Measurements from ENCODE around the gene KRT86. TPM values are rescaled to one million over a fixed set of nuclear protein-coding genes. Genes with fewer than 3 reads are reported as not detected.

KRT86 gene
- total RNA-seq, 1 donor from 2014 or later = 1.1 TPM

DNA sequence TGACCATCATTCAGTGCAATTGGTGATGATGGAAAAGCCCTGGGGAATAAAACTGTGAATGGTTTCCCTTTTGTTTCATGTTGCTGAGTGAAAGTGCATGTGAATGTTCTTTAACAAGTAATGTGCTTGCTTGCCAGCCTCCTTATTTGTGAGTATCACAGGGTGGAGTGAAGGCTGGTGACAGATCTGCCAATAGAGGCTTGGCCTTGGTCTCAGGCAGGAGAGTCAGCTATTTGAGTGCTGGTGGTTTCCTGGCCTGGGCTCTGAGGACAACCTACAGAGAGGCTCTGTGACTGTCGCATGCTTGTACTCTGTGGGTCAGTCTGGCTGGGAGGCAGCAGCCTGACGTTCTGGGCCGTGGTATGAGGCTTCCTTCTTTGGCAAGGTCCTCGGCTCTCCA lies 72.1 kb downstream of the KRT86 start:
- Histone ChIP-seq H3K27ac (no peak overlapping the region), H3K4me3 (no peak overlapping the region), H3K4me1 (peaks cover 6% of the 10 kb centered on the region), H3K27me3 (no peaks in the 10 kb centered on the region), H3K9me3 (no peaks in the 10 kb centered on the region), H3K36me3 (no peaks in the 10 kb centered on the region)
- intact Hi-C loops (cut with DNase I) = no loop called here
- DNase-seq (no peak), ATAC-seq (peak; percentile 72)
- TF ChIP-seq, protein P1, sequence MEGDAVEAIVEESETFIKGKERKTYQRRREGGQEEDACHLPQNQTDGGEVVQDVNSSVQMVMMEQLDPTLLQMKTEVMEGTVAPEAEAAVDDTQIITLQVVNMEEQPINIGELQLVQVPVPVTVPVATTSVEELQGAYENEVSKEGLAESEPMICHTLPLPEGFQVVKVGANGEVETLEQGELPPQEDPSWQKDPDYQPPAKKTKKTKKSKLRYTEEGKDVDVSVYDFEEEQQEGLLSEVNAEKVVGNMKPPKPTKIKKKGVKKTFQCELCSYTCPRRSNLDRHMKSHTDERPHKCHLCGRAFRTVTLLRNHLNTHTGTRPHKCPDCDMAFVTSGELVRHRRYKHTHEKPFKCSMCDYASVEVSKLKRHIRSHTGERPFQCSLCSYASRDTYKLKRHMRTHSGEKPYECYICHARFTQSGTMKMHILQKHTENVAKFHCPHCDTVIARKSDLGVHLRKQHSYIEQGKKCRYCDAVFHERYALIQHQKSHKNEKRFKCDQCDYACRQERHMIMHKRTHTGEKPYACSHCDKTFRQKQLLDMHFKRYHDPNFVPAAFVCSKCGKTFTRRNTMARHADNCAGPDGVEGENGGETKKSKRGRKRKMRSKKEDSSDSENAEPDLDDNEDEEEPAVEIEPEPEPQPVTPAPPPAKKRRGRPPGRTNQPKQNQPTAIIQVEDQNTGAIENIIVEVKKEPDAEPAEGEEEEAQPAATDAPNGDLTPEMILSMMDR (IDR thresholded peaks at IDR 0.05) = no peak

DNA sequence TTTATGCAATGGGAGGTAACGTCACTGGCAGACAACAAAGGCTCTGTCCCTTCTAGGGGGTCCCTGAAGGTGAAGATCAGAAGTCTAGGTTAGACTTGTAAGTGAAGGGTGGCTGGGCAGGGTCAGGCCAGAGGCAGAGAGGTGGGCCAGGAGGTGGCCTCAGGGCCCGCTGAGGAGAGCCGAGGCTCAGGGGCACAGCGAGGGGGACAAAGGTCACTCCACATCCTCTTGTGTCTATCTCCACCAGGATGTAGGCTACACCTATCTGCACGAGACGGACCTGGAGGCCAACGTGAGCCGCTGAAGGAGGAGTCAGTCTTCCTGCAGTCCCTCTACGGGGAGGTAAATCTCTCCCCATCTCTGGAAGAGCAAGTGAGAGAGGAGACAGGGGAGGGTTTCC lies 72.6 kb downstream of the KRT86 start:
- H3K36me3 ChIP-seq = no peaks in the 10 kb centered on the region
- DNase-seq = no peak
- no peak for ATAC-seq
- no peak overlapping the region for H3K4me3 ChIP-seq
- intact Hi-C loops (cut with DNase I) = no loop called here
- TF ChIP-seq, protein P1 (IDR thresholded peaks at IDR 0.05) = no peak
- H3K27ac ChIP-seq = no peak overlapping the region
- no peaks in the 10 kb centered on the region for H3K9me3 ChIP-seq
- no peaks in the 10 kb centered on the region for H3K27me3 ChIP-seq
- H3K4me1 ChIP-seq = peaks cover 6% of the 10 kb centered on the region

DNA sequence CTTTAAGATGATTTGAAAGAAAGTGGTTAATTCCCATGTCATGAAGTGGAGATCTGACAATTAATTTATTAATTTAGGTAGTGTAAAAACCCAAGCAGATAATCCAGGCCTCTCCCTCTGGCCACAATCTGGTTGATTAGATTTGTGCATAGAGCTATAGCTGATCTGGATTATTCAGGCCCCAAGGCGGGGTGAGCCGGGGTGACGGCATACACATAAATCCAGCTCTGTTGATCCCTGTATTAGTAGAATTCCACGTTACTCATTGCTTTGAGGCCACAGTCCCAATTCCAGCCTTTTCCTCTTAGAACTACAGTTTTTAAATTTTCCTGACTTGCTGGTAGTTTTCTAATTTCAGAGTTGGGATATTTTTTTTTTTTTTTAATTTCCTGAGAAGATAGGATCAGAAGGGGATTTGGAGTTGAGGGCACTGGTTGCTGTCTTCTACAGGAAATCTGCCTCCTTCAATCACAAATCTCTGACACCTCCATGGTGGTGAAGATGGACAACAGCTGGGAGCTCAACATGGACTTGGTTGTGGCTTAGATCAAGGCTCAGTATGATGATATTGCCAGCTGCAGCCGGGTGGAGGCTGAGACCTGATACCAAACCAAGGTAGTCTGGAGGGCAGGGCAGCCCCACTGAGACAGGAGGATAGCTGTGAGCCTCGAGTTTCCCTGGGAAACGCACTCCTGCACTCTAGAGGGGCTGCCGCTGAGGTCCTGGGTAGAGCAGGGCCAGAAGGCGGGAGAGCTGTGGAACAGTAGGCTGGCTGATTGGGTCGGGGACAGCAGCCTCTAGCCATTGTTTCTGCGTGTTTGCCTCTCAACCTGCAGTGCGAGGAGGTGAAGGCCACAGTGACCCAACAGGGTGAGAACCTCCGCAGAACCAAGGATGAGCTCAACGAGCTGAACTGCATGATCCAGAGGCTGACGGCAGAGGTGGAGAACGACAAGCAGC lies 73.4 kb downstream of the KRT86 start:
- ATAC-seq = no peak
- intact Hi-C loops (cut with DNase I) = no loop called here
- Histone ChIP-seq H3K4me1 (peaks cover 6% of the 10 kb centered on the region), H3K27me3 (no peaks in the 10 kb centered on the region), H3K9me3 (no peaks in the 10 kb centered on the region), H3K27ac (no peak overlapping the region), H3K36me3 (no peaks in the 10 kb centered on the region), H3K4me3 (no peak overlapping the region)
- TF ChIP-seq, protein P1 (IDR thresholded peaks at IDR 0.05) = no peak
- DNase-seq = no peak

DNA sequence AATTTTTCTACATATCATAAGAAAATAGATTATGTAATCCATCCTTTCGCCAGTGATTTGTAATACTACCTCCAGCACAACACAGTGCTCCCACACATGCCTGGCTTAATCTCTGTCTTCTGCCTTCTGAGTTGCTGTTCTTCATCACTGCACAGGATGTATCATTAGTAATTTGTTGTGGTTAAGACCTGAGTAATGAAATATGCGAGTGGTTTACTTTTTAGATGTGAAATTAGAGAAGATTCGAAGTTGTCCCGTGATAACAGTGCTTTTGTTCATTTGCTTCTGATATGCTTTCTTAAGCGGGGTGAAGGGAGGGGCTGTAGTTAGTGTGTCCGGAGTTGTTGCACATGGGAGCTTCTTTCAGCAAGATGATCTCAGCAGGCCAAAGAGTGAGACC lies 74.8 kb downstream of the KRT86 start:
- ATAC-seq (no peak), DNase-seq (no peak)
- no peaks in the 10 kb centered on the region for H3K9me3 ChIP-seq
- H3K27me3 ChIP-seq = peaks cover 5% of the 10 kb centered on the region
- TF ChIP-seq, protein P1 (IDR thresholded peaks at IDR 0.05) = no peak
- H3K4me3 ChIP-seq = no peak overlapping the region
- peaks cover 6% of the 10 kb centered on the region for H3K4me1 ChIP-seq
- no peak overlapping the region for H3K27ac ChIP-seq
- no peaks in the 10 kb centered on the region for H3K36me3 ChIP-seq
- intact Hi-C loops (cut with DNase I) = no loop called here

DNA sequence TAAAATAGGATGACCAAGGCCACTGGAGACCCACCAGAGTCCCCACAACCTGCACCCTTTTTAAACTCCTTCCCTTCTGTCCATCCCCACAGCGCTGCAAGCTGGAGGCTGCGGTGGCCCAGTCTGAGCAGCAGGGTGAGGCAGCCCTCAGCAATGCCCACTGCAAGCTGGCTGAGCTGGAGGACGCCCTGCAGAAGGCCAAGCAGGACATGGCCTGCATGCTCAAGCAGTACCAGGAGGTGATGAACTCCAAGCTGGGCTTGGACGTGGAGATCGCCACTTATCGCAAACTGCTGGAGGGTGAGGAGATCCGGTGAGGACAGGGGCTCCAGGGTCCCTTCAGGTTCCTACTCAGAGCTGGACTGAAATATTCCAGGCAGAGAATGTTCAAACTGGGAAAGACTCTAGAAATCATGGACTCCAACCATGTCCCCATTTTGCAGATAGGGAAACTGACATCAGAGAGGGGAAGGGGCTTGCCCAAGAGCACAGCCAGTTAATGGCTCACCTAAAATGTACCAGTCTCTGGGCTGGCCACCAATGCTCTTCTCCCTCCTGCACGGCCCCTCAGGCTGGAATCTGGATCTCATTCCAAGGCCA lies 75.7 kb downstream of the KRT86 start:
- H3K4me3 ChIP-seq = no peak overlapping the region
- TF ChIP-seq, protein P1 (IDR thresholded peaks at IDR 0.05) = no peak
- no peaks in the 10 kb centered on the region for H3K36me3 ChIP-seq
- peaks cover 6% of the 10 kb centered on the region for H3K4me1 ChIP-seq
- H3K9me3 ChIP-seq = no peaks in the 10 kb centered on the region
- ATAC-seq (no peak), DNase-seq (no peak)
- peaks cover 6% of the 10 kb centered on the region for H3K27me3 ChIP-seq
- intact Hi-C loops (cut with DNase I) = no loop called here
- H3K27ac ChIP-seq = no peak overlapping the region
